HL-60 (cell line): Measurements from ENCODE around the gene ZNF184.

Experiments used
- DNase-seq, 2 experiments: peaks; one replicate each; pipeline ENCODE4 v3.0.0-alpha.2; 2010 to 2020; ENCODE audit warnings: low read depth in 1 of 2, low spot score in 1 of 2
- H3K27ac ChIP-seq: fragments of 250-450 bp; sonication (Bioruptor Pico); replicated peaks from 2 replicates; pipeline ENCODE4 v1.5.1; 2020; ENCODE audit warnings: mild to moderate bottlenecking, moderate library complexity
- H3K27me3 ChIP-seq: fragments of 250-450 bp; sonication (Bioruptor Pico); 2 replicates; pipeline ENCODE4 v1.5.1; 2021; ENCODE audit warnings: mild to moderate bottlenecking, moderate library complexity; ENCODE audit not compliant: insufficient read depth, poor library complexity, severe bottlenecking
- H3K4me3 ChIP-seq: replicated peaks from 2 replicates; pipeline ENCODE4 v1.5.1; 2011; ENCODE audit warnings: mild to moderate bottlenecking, control low read depth, low read length; ENCODE audit not compliant: insufficient read depth
- GABPA ChIP-seq: IDR thresholded peaks from 2 replicates; pipeline ENCODE4 v1.6.1; 2012; ENCODE audit warnings: low read depth
- POLR2AphosphoS5 ChIP-seq: IDR thresholded peaks from 2 replicates; pipeline ENCODE4 v1.6.1; 2012; ENCODE audit warnings: low read depth
- SPI1 ChIP-seq: IDR thresholded peaks from 2 replicates; pipeline ENCODE4 v1.6.1; 2012; ENCODE audit warnings: low read depth, mild to moderate bottlenecking, borderline replicate concordance
- TF ChIP-seq, protein P1 (sequence below): IDR thresholded peaks from one replicate; pipeline ENCODE4 v1.5.1; 2011; ENCODE audit warnings: low read length, control low read depth, inconsistent platforms; ENCODE audit not compliant: insufficient read depth
- TF ChIP-seq, protein P2 (sequence below): IDR thresholded peaks from 2 replicates; pipeline ENCODE4 v1.6.1; 2012; ENCODE audit warnings: low read depth; ENCODE audit not compliant: insufficient replicate concordance

The ZNF184 gene

DNA sequence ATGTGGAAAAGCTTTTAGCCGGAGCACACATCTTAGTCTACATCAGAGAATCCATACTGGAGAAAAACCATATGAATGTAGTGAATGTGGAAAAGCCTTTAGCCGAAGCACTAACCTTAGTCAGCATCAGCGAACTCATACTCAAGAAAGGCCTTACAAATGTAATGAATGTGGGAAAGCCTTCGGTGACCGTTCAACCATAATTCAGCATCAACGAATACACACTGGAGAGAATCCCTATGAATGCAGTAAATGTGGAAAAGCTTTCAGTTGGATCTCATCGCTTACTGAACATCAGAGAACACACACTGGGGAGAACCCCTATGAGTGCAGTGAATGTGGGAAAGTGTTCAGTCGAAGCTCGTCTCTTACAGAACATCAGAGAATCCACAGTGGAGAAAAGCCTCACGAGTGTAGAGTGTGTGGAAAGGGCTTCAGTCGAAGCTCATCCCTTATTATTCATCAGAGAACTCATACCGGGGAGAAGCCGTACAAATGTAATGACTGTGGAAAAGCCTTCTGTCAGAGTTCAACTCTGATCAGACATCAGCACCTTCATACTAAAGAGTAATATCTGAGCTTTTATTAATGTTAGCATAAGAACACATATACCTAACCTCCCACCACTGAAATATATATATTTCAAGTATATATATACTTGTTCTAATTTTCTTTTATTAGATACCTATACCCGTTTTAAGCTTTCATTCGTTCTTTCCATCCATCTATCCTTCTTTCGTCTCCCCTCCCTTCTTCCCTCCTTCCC, 71.8 kb downstream of the ZNF184 start:
- H3K27ac ChIP-seq: no peak overlapping the region
- H3K4me3 ChIP-seq: no peak overlapping the region
- DNase-seq: no peak
- TF ChIP-seq POLR2AphosphoS5 (no peak), SPI1 (no peak), GABPA (no peak)
- TF ChIP-seq, protein P1, sequence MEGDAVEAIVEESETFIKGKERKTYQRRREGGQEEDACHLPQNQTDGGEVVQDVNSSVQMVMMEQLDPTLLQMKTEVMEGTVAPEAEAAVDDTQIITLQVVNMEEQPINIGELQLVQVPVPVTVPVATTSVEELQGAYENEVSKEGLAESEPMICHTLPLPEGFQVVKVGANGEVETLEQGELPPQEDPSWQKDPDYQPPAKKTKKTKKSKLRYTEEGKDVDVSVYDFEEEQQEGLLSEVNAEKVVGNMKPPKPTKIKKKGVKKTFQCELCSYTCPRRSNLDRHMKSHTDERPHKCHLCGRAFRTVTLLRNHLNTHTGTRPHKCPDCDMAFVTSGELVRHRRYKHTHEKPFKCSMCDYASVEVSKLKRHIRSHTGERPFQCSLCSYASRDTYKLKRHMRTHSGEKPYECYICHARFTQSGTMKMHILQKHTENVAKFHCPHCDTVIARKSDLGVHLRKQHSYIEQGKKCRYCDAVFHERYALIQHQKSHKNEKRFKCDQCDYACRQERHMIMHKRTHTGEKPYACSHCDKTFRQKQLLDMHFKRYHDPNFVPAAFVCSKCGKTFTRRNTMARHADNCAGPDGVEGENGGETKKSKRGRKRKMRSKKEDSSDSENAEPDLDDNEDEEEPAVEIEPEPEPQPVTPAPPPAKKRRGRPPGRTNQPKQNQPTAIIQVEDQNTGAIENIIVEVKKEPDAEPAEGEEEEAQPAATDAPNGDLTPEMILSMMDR: no peak
- TF ChIP-seq, protein P2, sequence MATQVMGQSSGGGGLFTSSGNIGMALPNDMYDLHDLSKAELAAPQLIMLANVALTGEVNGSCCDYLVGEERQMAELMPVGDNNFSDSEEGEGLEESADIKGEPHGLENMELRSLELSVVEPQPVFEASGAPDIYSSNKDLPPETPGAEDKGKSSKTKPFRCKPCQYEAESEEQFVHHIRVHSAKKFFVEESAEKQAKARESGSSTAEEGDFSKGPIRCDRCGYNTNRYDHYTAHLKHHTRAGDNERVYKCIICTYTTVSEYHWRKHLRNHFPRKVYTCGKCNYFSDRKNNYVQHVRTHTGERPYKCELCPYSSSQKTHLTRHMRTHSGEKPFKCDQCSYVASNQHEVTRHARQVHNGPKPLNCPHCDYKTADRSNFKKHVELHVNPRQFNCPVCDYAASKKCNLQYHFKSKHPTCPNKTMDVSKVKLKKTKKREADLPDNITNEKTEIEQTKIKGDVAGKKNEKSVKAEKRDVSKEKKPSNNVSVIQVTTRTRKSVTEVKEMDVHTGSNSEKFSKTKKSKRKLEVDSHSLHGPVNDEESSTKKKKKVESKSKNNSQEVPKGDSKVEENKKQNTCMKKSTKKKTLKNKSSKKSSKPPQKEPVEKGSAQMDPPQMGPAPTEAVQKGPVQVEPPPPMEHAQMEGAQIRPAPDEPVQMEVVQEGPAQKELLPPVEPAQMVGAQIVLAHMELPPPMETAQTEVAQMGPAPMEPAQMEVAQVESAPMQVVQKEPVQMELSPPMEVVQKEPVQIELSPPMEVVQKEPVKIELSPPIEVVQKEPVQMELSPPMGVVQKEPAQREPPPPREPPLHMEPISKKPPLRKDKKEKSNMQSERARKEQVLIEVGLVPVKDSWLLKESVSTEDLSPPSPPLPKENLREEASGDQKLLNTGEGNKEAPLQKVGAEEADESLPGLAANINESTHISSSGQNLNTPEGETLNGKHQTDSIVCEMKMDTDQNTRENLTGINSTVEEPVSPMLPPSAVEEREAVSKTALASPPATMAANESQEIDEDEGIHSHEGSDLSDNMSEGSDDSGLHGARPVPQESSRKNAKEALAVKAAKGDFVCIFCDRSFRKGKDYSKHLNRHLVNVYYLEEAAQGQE: no peak
- H3K27me3 ChIP-seq: no peaks in the 10 kb centered on the region
